B cell (primary cell): Measurements from ENCODE around the gene KEAP1. TPM values are rescaled to one million over a fixed set of nuclear protein-coding genes. Genes with fewer than 3 reads are reported as not detected.
A peak's percentile ranks its signal among the peaks of the same experiment; 100 is the strongest.

Experiments
- ATAC-seq: fragments of 200-7000 bp; cut with Tn5 transposase; one replicate; pipeline ENCODE4 v1.10.0; 2021; ENCODE audit warnings: low read depth, mild to moderate bottlenecking, moderate number of reproducible peaks, moderate library complexity
- CTCF ChIA-PET: fragments of 350-600 bp; sonication (Branson Sonifier 250); formaldehyde crosslinking; loops from one replicate; lab custom pipeline; 2021; ENCODE audit warnings: antibody characterized with exemption, inconsistent platforms; lab: Charles Lee
- POLR2A ChIA-PET: fragments of 350-600 bp; sonication (Branson Sonifier 250); formaldehyde crosslinking; loops from one replicate; lab custom pipeline; 2021; ENCODE audit warnings: antibody characterized with exemption; lab: Charles Lee
- DNase-seq: peaks from one replicate; pipeline ENCODE4 v3.0.0; 2013
- H2AFZ ChIP-seq: 2 replicates; pipeline ENCODE4 v1.6.1; 2012; ENCODE audit warnings: mild to moderate bottlenecking, low read depth, low read length; ENCODE audit not compliant: insufficient read depth, poor library complexity, severe bottlenecking
- H3K27ac ChIP-seq, 2 donors: 1 replicate in 1 of 2; 2 replicates in 1 of 2; pipeline ENCODE4 v1.5.1; 2012 to 2013; ENCODE audit warnings: low read length in 2 of 2, mild to moderate bottlenecking in 2 of 2, moderate library complexity in 1 of 2
- H3K27me3 ChIP-seq, 4 experiments: fragments of 200-600 bp in 1 of 4; sonication (generic) in 1 of 4; replicated peaks in 1 of 4; 1 replicate in 2 of 4; 2 replicates in 2 of 4; pipeline versions ENCODE4 v1.6.1 to v1.7.0; 2013 to 2016; ENCODE audit warnings: low read length in 3 of 4, mild to moderate bottlenecking in 2 of 4, mixed read lengths in 1 of 4, moderate library complexity in 1 of 4; ENCODE audit not compliant: insufficient read depth in 4 of 4, control insufficient read depth in 3 of 4; ENCODE audit errors: control extremely low read depth in 1 of 4
- H3K36me3 ChIP-seq, 2 experiments: replicated peaks in 1 of 2; 1 replicate in 1 of 2; 2 replicates in 1 of 2; pipeline versions ENCODE4 v1.6.1 to v1.7.1; 2013; ENCODE audit warnings: low read length in 1 of 2; ENCODE audit not compliant: insufficient read depth in 2 of 2, control insufficient read depth in 1 of 2; ENCODE audit errors: control extremely low read depth in 1 of 2, extremely low read depth in 1 of 2
- H3K4me1 ChIP-seq, 2 donors: fragments of 200-600 bp in 1 of 2; sonication (generic) in 1 of 2; 1 replicate in 1 of 2; 2 replicates in 1 of 2; pipeline versions ENCODE4 v1.5.1 to v1.6.1; 2013 to 2017; ENCODE audit warnings: low read length in 2 of 2; ENCODE audit not compliant: control insufficient read depth in 2 of 2, insufficient read depth in 2 of 2
- H3K4me2 ChIP-seq: replicated peaks from 2 replicates; pipeline ENCODE3; 2012; ENCODE audit warnings: mild to moderate bottlenecking, low read depth, low read length; ENCODE audit not compliant: poor library complexity, severe bottlenecking
- H3K4me3 ChIP-seq, 5 experiments: fragments of 200-600 bp in 1 of 5; sonication (generic) in 1 of 5; 1 replicate in 3 of 5; 2 replicates in 2 of 5; pipeline versions ENCODE4 v1.5.1 to v1.7.0; 2011 to 2016; ENCODE audit warnings: low read length in 4 of 5, mild to moderate bottlenecking in 4 of 5, low read depth in 2 of 5, control low read depth in 1 of 5, moderate library complexity in 1 of 5; ENCODE audit not compliant: insufficient read depth in 1 of 5; ENCODE audit errors: control extremely low read depth in 1 of 5, extremely low read depth in 1 of 5
- H3K79me2 ChIP-seq: fragments of 200-600 bp; sonication (generic); one replicate; pipeline ENCODE4 v1.6.0; 2016; ENCODE audit warnings: low read length; ENCODE audit not compliant: control insufficient read depth, insufficient read depth
- H3K9ac ChIP-seq: fragments of 200-600 bp; sonication (generic); 2 replicates; pipeline ENCODE4 v1.6.1; 2017; ENCODE audit warnings: mild to moderate bottlenecking, low read length, moderate library complexity
- H3K9me3 ChIP-seq, 3 donors: one replicate each; pipeline versions ENCODE4 v1.6.1 to v1.7.1; 2013; ENCODE audit warnings: low read length in 2 of 3; ENCODE audit not compliant: control insufficient read depth in 2 of 3, insufficient read depth in 1 of 3; ENCODE audit errors: control extremely low read depth in 1 of 3
- H4K20me1 ChIP-seq: 2 replicates; pipeline ENCODE4 v1.6.0; 2012; ENCODE audit warnings: mild to moderate bottlenecking, low read length; ENCODE audit not compliant: insufficient read depth, control insufficient read depth, poor library complexity, severe bottlenecking
- H3K27ac Mint-ChIP-seq: one replicate; pipeline ENCODE4 v1.8.0; 2021; ENCODE audit warnings: mixed read lengths
- H3K27me3 Mint-ChIP-seq: one replicate; pipeline ENCODE4 v1.8.0; 2021; ENCODE audit warnings: mixed read lengths
- H3K4me1 Mint-ChIP-seq: one replicate; pipeline ENCODE4 v1.8.0; 2021; ENCODE audit warnings: mixed read lengths
- H3K4me3 Mint-ChIP-seq: one replicate; pipeline ENCODE4 v1.8.0; 2021; ENCODE audit warnings: mixed read lengths
- H3K9me3 Mint-ChIP-seq: one replicate; pipeline ENCODE4 v1.8.0; 2022; ENCODE audit warnings: mixed read lengths; ENCODE audit not compliant: insufficient read depth
- CTCF ChIP-seq: fragments of 200-600 bp; IDR thresholded peaks from one replicate; pipeline ENCODE4 v1.8.0; 2022; ENCODE audit warnings: antibody characterized with exemption, mild to moderate bottlenecking
- EZH2 ChIP-seq: IDR thresholded peaks from 2 replicates; pipeline ENCODE4 v1.6.1; 2012; ENCODE audit warnings: borderline replicate concordance, low read depth, mild to moderate bottlenecking, moderate library complexity, low read length; ENCODE audit not compliant: insufficient read depth, poor library complexity, severe bottlenecking
- WGBS: methylation state at CpG from one replicate; pipeline ENCODE4 v1.1.5; 2013; ENCODE audit warnings: missing lambda C conversion rate; ENCODE audit not compliant: insufficient coverage; 5-methylcytosine and 5-hydroxymethylcytosine counted together
- intact Hi-C: fragments of 100-400 bp; cut with micrococcal nuclease; formaldehyde crosslinking; loops from one replicate; pipeline ENCODE4 v1.10.0; 2022
- polyA plus RNA-seq: library from polyadenylated mRNA; depleted of rRNA; stranded (reverse); fragments of >200 nt; gene quantifications from 2 replicates; pipeline ENCODE4 v1.2.3, GENCODE V29; 2012
- total RNA-seq, 2 donors: library from RNA; stranded (reverse); fragments of 120-200 nt in 1 of 2; gene quantifications; 1 replicate in 1 of 2; 2 replicates in 1 of 2; pipeline versions ENCODE4 v1.2.3 to v1.2.4, GENCODE V29; 2013 to 2022

KEAP1 gene
- total and polyA plus RNA-seq, 2 donors (not counting 1 experiment from before 2014, with no cell fraction given): 17.7 to 27.0 TPM

- Histone ChIP-seq H3K4me1 (peaks cover 12 to 19% of the 10 kb centered on the region in 2 donors), H3K27me3 (no peaks in the 10 kb centered on the region), H3K79me2 (peaks cover 45% of the 10 kb centered on the region), H3K36me3 (peaks cover 0 to 29% of the 10 kb centered on the region in 2 experiments), H3K9me3 (no peaks in the 10 kb centered on the region), H3K4me3 (no peak overlapping the region), H4K20me1 (peaks cover 12% of the 10 kb centered on the region), H2AFZ (no peak overlapping the region), H3K27ac (no peak overlapping the region), H3K9ac (no peak overlapping the region), H3K4me2 (no peak overlapping the region)
- ATAC-seq (no peak), DNase-seq (no peak)
- 98% methylated on average over 17 of the region's 17 CpGs for WGBS
- ChIA-PET CTCF (interaction anchor here (0.6 kb wide), 1 partner anchor 228 kb away, joined by 4 read pairs; no protein-coding TSS in a partner anchor), POLR2A (no interaction called here)
- intact Hi-C loops: no loop called here
- Mint-ChIP-seq H3K27ac (no peak overlapping the region), H3K27me3 (no peaks in the 10 kb centered on the region), H3K4me3 (no peak overlapping the region), H3K4me1 (peaks cover 14% of the 10 kb centered on the region), H3K9me3 (no peaks in the 10 kb centered on the region)
- no peak for TF ChIP-seq EZH2
- no peak for TF ChIP-seq CTCF
Observed at GRCh38 chr19:10546817-10547216, 43.7 kb upstream of the KEAP1 start.

DNA sequence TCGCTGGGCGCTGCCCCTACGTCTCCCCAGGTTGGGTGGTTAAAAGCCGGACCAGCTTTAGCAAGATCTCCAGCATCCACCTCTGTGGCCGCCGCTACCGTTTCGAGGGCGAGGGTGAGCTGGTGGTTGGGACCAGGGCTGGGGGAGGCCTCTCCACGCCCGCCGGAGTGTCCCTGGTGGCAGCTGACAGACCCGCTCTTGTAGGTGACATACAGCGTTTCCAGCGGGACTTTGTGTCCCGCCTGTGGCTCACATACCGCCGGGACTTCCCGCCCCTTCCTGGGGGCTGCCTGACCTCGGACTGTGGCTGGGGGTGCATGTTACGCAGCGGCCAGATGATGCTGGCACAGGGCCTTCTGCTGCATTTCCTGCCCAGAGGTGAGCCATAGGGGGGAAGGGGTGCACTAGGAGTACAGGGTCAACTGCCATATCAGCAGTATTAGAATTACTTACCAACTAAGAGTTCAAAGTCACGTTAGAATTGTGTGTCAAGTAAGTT lies 41.6 kb upstream of the KEAP1 start:
- Mint-ChIP-seq H3K27me3 (peaks cover 3% of the 10 kb centered on the region), H3K9me3 (no peaks in the 10 kb centered on the region), H3K27ac (peak overlapping the region; percentile 87), H3K4me3 (peak overlapping the region; percentile 89), H3K4me1 (peaks cover 14% of the 10 kb centered on the region)
- Histone ChIP-seq H3K9me3 (no peaks in the 10 kb centered on the region), H3K27me3 (no peaks in the 10 kb centered on the region), H3K4me3 (peak overlapping the region in 4 of 5 experiments; percentile 55 to 88 (median 78)), H3K4me2 (peak overlapping the region; percentile 91), H3K36me3 (peaks cover 0 to 18% of the 10 kb centered on the region in 2 experiments), H3K27ac (peak overlapping the region in 1 of 2 donors; percentile 85), H2AFZ (no peak overlapping the region), H3K79me2 (peaks cover 36% of the 10 kb centered on the region), H3K4me1 (peaks cover 12 to 19% of the 10 kb centered on the region in 2 donors), H3K9ac (peak overlapping the region; percentile 94), H4K20me1 (peaks cover 12% of the 10 kb centered on the region)
- TF ChIP-seq CTCF: no peak
- no peak for TF ChIP-seq EZH2
- ChIA-PET POLR2A (interaction anchor here (0.5 kb wide), 1 partner anchor 17 kb away, joined by 4 read pairs; no protein-coding TSS in a partner anchor), CTCF (no interaction called here)
- DNase-seq (no peak), ATAC-seq (no peak)
- WGBS: 54% methylated on average over 19 of the region's 23 CpGs
- intact Hi-C loops: loop anchor here (5.0 kb wide), 1 partner anchor 38 kb away; no protein-coding TSS in a partner anchor
